Activated CD8-positive, alpha-beta memory T cell treated with anti-CD3 and anti-CD28 coated beads, Interleukin-2, amount 50 U/mL, for 24 hours (primary cell): Measurements from ENCODE around the gene KRTAP11-1.

Experiments
- DNase-seq: peaks from one replicate; pipeline ENCODE4 v3.0.0-alpha.2; 2020; ENCODE audit errors: extremely low read depth

KRTAP11-1 gene, protein sequence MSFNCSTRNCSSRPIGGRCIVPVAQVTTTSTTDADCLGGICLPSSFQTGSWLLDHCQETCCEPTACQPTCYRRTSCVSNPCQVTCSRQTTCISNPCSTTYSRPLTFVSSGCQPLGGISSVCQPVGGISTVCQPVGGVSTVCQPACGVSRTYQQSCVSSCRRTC

DNA sequence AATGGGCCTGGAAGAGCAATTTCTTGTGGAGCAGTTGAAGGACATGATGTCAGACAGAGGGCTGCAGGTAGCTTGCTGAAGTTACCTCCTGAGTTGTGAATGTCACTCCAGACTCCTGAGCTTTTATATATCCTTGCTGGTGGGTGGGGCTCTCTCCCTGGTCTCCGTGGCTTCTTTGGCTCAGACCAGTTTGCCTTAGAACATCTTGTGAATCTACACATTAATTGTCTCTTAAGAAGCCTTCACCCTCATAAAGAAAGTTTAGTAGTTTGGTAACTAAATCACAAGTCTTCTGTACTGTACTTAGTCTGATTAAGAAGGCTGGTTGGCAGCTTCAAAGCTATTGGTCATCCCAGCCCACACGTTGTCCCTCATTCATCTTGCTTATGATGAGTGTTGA lies at the start of gene KRTAP11-1:
Gene KRTAP11-1, minus strand, starts transcription at position 101 of the 400 bp plus-strand sequence. Its CDS starts 56 bp downstream, at position 45.
- DNase-seq, result no peak

DNA sequence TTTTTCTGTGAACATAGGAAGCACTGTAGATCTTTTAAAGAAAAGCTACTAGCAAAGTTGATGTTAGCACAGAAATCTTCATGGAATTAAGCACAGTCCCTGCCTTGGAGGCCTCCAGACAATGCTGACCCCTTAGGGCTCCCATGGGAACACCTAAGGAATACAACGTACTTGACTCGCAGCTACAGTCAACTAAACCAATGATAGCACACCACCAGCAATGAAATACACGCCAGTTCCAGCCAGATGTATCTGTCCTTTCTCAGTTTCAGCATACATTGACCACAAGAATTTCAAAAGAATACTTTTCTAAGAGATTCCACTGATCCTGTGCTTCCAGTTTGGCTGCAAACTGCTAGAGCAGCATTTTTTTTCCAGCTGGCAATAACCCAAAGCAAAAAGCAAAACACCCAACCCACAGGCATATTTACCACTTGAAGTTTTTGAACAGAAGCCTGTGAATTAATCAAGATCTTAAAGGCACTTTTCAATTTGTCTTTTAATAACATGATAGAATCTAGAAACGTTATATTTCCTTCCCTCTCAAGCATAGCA lies 42.8 kb upstream of the KRTAP11-1 start:
- DNase-seq, result no peak

DNA sequence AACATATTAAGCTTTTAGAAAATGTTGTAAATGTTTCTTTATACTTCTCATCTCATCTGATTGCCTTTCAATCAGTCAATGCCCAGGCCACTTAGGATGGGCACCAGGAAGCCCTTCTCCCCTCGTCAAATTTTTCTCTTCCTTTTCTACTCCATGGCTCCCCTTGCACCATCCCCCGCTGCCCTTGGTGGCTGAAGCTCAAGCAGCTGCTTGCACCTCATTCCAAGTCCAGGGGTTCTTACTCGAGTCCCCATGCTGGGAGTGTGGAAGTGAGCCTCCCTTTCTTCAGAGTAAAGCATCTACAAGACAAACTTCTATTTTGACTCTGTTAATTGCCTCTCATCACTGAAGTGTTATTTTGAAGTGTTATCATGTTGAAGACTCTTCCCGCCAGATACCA lies 39.7 kb upstream of the KRTAP11-1 start:
- no peak for DNase-seq

DNA sequence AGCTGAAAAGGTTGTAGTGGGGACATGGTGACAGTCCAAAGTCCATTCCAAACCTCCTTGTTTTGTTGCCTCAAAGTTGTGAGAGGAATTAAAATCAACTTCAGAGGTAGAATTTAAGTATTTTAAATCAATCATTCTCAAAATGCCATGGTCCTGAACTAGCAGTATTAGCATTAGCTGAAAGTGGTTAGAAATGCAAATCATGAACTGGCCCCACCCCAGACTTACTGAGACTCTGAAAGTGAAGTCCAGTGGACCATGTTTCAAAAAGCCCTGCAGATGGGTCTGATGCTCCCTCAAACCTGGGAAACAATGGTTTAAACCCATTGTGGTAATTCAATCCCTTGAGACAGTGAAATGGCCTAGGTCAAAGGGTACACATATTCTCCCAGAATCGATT lies 36.2 kb upstream of the KRTAP11-1 start:
- no peak for DNase-seq

DNA sequence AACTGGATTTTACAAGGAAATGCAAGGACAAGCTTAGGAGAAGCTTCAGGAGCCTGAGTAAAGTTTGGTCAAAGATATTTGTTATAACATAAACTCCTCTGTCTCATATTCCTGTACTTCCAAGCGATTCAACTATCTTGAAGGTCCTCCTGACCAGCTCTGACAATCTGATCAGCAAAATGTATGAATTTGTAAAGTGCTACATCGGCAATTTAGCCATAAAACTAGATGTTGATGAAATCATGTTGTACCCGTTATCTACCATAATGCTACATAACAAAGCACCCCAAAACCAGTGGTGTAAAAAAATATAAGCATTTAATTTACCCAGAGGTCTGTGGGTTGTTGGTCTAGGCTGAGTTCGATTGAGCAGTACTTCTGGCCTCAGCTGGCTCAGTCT lies 19.5 kb upstream of the KRTAP11-1 start:
- no peak for DNase-seq

DNA sequence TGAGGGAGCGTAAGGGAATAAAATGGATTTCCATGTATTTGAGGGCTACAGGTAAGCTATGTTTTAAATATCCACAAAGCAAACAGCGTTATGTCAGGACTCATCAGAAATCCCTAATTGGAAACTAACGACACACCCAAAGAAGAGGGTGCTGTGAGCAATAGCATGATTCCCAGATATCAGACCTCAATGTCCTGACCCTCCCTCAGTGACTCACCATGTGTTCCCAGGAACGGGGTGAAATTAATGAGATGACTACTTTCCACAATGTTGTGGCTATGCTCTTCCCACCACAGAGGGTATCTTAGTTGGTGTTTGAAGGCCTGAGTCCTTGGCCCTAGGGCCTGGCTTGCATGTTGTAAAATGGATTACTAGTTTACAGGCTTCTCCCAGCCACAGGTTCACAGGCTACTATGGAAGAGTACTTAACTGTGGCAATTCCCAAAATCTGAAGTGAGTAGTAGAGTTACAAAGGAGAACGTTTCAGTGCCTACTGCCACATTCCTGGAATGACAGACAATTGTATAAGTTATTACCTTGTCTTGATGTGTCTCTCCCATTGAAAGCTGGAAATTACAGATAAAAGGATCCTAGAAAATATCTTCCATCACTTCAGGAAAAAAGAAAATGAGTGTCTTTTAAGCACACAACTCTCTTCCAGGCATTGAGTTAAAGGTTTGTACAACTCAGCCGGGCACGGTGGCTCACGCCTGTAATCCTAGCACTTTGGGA lies 1.7 kb upstream of the KRTAP11-1 start:
- no peak for DNase-seq

DNA sequence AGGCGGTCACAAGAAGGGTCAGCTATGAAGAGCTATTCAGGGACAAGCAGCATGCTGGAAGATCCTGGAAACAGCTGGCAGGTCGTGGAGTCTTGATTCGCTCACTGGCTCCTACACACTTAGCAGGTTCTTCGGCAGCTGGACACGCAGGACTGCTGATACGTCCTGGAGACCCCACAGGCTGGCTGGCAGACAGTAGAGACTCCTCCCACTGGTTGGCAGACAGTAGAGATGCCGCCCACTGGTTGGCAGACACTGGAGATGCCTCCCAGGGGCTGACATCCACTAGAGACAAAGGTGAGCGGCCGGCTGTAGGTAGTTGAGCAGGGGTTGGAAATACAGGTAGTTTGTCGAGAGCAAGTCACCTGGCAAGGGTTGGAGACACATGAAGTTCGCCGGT lies 466 bp downstream of the KRTAP11-1 start:
- no peak for DNase-seq

DNA sequence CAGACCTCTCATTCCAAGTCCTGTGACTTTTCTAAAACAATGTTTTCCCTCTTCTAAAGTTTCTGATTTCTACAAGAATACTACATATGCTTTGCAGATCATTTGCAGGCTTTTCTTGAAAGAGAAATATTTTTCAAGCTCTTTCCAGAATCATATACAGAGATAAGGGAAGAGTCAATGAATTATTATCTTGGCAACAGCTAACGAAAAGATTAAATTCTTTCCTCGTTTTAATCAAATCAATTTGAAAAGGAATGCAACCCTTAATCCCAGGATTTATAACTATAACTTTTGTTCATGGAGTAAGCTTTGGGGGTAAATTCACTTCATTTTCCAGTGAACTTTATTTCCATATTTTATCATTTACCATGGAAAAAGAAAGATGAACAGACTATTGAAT lies 6.9 kb downstream of the KRTAP11-1 start:
- no peak for DNase-seq

DNA sequence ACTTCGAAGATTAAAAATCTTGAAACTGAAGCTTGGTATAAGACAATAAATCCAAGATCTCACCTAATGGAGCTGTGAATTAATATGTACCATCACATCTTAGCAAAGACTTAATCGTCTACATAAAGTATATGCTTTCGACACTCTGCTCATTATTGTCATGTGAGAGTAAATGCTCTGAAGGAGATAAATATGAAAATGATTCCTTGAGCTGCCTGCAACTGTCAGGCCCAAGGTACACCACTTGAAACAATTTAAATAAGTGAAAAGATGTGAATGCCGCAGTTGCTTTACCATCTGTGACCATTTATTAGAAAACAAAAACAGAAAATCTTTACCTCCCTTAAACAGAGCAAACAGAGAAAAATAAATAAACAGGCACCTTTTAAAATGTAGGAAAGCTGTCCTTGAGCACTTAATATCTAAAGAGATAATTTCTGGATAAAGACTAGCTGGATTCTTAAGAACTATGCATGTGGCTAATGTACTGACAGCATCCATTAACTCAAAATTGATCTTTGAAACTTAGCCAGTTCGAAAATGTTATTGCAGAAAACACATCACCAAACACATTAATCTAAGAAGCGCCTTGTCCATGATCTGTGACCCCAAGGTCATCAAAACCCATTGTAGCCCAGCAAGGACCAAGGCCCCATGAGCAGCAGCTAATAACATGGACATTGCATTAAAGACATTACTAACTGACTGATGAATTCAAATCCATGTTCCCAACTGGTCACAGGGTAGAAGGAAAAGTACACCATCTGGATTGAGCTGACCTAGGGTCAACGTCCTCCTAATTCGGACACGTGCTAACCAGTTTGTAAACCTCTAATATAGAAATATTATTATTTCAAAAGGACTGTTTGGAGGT lies 33.5 kb downstream of the KRTAP11-1 start:
- no peak for DNase-seq

DNA sequence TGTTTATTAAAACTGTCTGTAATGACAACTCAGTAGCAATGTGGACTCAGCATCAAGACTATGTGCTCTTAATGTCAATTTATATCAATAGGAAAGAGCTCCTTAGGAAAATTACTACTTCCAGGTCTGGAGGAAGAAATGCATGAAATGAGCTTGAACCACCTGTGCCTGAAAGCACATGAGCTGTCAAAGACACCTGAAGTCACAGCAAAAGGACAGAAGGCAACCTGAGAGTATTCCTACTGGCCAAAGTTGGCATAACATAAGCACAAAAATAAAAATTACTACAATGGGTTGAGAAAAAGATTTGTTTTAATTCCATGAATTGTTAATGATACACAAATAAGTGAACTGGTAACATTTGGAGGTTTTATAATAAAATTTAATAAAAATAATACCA lies 38.4 kb downstream of the KRTAP11-1 start:
- DNase-seq, result no peak

DNA sequence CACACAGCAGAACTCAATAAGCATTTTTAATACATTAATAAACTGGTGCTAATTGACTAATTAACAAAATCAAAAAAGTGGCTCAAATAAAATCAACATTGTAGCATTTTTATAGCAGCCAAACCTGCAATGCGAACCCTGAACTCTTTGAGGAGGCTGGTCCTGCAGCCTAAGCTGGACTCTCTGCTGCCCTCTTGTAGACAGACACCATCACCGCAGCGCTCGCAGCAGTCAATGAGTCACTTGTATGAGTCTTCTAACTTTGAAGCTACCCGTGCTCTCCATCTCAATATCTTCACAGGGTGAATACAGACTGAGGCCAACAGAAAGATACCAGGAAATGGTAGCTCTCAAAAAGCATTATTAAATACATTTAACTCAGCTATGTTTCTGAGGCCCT lies 42.1 kb downstream of the KRTAP11-1 start:
- DNase-seq, result no peak

DNA sequence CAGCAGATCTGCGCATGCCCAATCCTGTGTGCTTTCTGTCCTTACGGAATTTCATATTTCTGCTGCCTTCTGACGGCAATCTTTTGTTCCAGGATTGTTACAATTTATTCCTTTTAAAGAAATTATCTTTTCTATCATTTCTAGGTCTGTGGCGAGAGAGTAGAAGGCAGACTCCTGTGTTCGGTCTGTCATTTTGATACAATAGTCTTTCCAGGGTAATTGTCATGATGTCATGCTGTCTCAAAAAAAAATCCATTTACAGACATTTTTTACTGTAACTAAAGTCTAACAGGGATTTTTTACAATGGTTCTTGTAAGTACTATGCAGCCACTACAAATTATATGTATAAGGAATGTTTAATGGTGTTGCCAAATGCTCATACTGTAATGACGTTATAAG lies 42.8 kb downstream of the KRTAP11-1 start:
- DNase-seq, result no peak

DNA sequence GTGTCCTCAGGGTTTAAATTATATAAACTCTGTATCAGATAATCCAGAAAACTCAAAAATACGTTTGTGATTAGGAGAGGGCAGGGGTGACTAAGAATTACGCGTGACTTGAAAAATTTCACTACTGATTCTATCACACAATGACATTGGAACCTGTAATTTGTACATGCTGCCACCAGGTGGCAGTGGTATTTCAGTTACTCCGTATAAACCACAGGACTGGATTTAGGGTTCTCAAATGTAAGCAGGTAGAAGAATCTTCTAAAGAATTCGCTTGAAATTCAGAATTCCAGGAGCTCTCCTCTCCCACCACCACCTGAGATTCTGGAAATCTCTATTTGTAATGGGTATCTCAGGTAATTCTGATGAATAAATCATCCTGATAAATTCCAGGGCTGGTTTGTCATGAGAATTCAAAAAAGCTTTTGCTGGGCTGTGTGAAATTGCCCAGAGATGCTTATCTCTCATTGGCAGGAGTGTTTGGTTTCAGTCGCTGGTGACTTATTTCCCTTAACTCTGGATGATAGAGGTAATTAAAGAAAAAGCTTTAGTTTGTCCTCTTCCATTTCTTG lies 50.1 kb downstream of the KRTAP11-1 start:
- DNase-seq, result no peak
